Naive thymus-derived CD4-positive, alpha-beta T cell (primary cell): ENCODE results near the gene MARK2. TPM values are rescaled to one million over a fixed set of nuclear protein-coding genes. Genes with fewer than 3 reads are reported as not detected.

ENCODE experiments used
- ATAC-seq: fragments of 150-1000 bp; cut with Tn5 transposase; 2 replicates; pipeline ENCODE4 v1.10.0; 2021; ENCODE audit warnings: mild to moderate bottlenecking, moderate library complexity
- CTCF ChIA-PET: fragments of 350-600 bp; sonication (Branson Sonifier 250); formaldehyde crosslinking; loops from one replicate; lab custom pipeline; 2021; ENCODE audit warnings: antibody characterized with exemption; lab: Charles Lee
- POLR2A ChIA-PET: fragments of 350-600 bp; sonication (Branson Sonifier 250); formaldehyde crosslinking; loops from one replicate; lab custom pipeline; 2021; ENCODE audit warnings: antibody characterized with exemption, inconsistent platforms; lab: Charles Lee
- DNase-seq, 9 donors: peaks; one replicate each; pipeline versions ENCODE4 v3.0.0 to v3.0.0-alpha.2; 2020 to 2022; ENCODE audit warnings: mixed read lengths in 1 of 9
- H3K27ac ChIP-seq: one replicate; pipeline ENCODE4 v1.7.0; 2013; ENCODE audit warnings: mild to moderate bottlenecking, low read depth, low read length, moderate library complexity
- H3K27me3 ChIP-seq, 2 donors: one replicate each; pipeline ENCODE4 v1.7.0; 2013; ENCODE audit warnings: low read length in 2 of 2, mild to moderate bottlenecking in 2 of 2, moderate library complexity in 2 of 2; ENCODE audit not compliant: control insufficient read depth in 2 of 2, insufficient read depth in 2 of 2
- H3K36me3 ChIP-seq, 3 experiments: 1 replicate in 2 of 3; 2 replicates in 1 of 3; pipeline ENCODE4 v1.7.0; 2013; ENCODE audit warnings: low read length in 3 of 3, mild to moderate bottlenecking in 3 of 3, moderate library complexity in 1 of 3; ENCODE audit not compliant: insufficient read depth in 3 of 3, control insufficient read depth in 2 of 3
- H3K4me1 ChIP-seq, 2 donors: one replicate each; pipeline ENCODE4 v1.7.0; 2013; ENCODE audit warnings: low read length in 2 of 2, mild to moderate bottlenecking in 2 of 2, moderate library complexity in 1 of 2; ENCODE audit not compliant: control insufficient read depth in 2 of 2, insufficient read depth in 2 of 2
- H3K4me3 ChIP-seq: 2 replicates; pipeline ENCODE4 v1.7.0; 2013; ENCODE audit warnings: mild to moderate bottlenecking, low read length
- H3K9me3 ChIP-seq, 3 experiments: 1 replicate in 2 of 3; 2 replicates in 1 of 3; pipeline ENCODE4 v1.7.0; 2013; ENCODE audit warnings: low read length in 3 of 3; ENCODE audit not compliant: control insufficient read depth in 2 of 3
- H3K27ac Mint-ChIP-seq, 9 donors: one replicate each; pipeline ENCODE4 v1.8.0; 2020 to 2022; ENCODE audit warnings: mixed read lengths in 9 of 9, mild to moderate bottlenecking in 8 of 9, moderate library complexity in 5 of 9, inconsistent platforms in 2 of 9
- H3K27me3 Mint-ChIP-seq, 5 donors: one replicate each; pipeline ENCODE4 v1.8.0; 2021 to 2022; ENCODE audit warnings: mixed read lengths in 5 of 5, mild to moderate bottlenecking in 1 of 5
- H3K36me3 Mint-ChIP-seq, 5 donors: one replicate each; pipeline ENCODE4 v1.8.0; 2020 to 2022; ENCODE audit warnings: mixed read lengths in 5 of 5, mild to moderate bottlenecking in 3 of 5, inconsistent platforms in 1 of 5
- H3K4me1 Mint-ChIP-seq, 7 donors: one replicate each; pipeline ENCODE4 v1.8.0; 2020 to 2022; ENCODE audit warnings: mixed read lengths in 7 of 7, mild to moderate bottlenecking in 3 of 7, inconsistent platforms in 1 of 7
- H3K4me3 Mint-ChIP-seq, 10 donors: one replicate each; pipeline ENCODE4 v1.8.0; 2020 to 2022; ENCODE audit warnings: mild to moderate bottlenecking in 10 of 10, mixed read lengths in 10 of 10, moderate library complexity in 6 of 10, inconsistent platforms in 2 of 10
- H3K9me3 Mint-ChIP-seq, 11 donors: one replicate each; pipeline ENCODE4 v1.8.0; 2020 to 2022; ENCODE audit warnings: mixed read lengths in 11 of 11, mild to moderate bottlenecking in 4 of 11, inconsistent platforms in 1 of 11, moderate library complexity in 1 of 11
- intact Hi-C, 2 donors: fragments of 100-400 bp; cut with micrococcal nuclease; formaldehyde crosslinking; loops; one replicate each; pipeline ENCODE4 v1.15.1; 2023
- polyA plus RNA-seq, 2 donors: library from polyadenylated mRNA; unstranded; fragments of 300-500 nt; fragmentation: Illumina TruSeq; gene quantifications; one replicate each; pipeline ENCODE4 v1.2.3, GENCODE V29; 2021
- total RNA-seq, 6 experiments: library from RNA in 5 of 6; stranded (reverse) in 5 of 6; gene quantifications; 1 replicate in 5 of 6; 2 replicates in 1 of 6; pipeline ENCODE4 v1.2.3 and lab custom pipeline; 2021 to 2026

Gene MARK2
- total RNA-seq (10 to 100 TPM; 42.3 to 69.1 (median 56.8) TPM), polyA plus RNA-seq (10 to 100 TPM; 29.4 to 64.5 TPM), total RNA-seq (lab: John Stamatoyannopoulos, UW) (72.3 reads per million, percentile 79 among the genes with 10 or more reads in this experiment)

- DNase-seq, result peak; percentile 99 to 100 (median 99)
- peak within 1 kb of the TSS; percentile 74 to 97 (median 88) for H3K27ac Mint-ChIP-seq
- peaks cover 0 to 20% (median 6%) of the 10 kb centered on the region in 5 donors for H3K36me3 Mint-ChIP-seq
- POLR2A ChIA-PET, result interaction anchor here (0.8 to 4.2 kb wide), 21 partner anchors 24 to 983 kb away, joined by 3 to 32 read pairs (median 5); partner anchors contain the start of gene RCOR2
- peak within 1 kb of the TSS; percentile 87 for H3K4me3 ChIP-seq
- peaks cover 0 to 2% (median 0%) of the 10 kb centered on the region in 11 donors for H3K9me3 Mint-ChIP-seq
- H3K27me3 Mint-ChIP-seq, result no peaks in the 10 kb centered on the region
- H3K4me1 ChIP-seq, result peaks cover 32 to 35% of the 10 kb centered on the region in 2 donors
- peak within 1 kb of the TSS; percentile 86 to 99 (median 92) for H3K4me3 Mint-ChIP-seq
- peaks cover 44 to 57% (median 54%) of the 10 kb centered on the region in 7 donors for H3K4me1 Mint-ChIP-seq
- CTCF ChIA-PET, result interaction anchor here (0.7 to 5.7 kb wide), 14 partner anchors 24 to 112 kb away, joined by 3 to 148 read pairs (median 12); partner anchors contain the start of gene RCOR2
- peak within 1 kb of the TSS; percentile 94 for H3K27ac ChIP-seq
- intact Hi-C loops, result loop anchor here (1.0 to 5.0 kb wide), 16 partner anchors 26 to 1872 kb away; partner anchors contain the start of genes COX8A (in 2 of the 2), OTUB1 (in 2 of the 2), CATSPERZ (in 1 of the 2) and FTH1 (in 1 of the 2)
- ATAC-seq, result peak; percentile 93
- peaks cover 0 to 12% (median 0%) of the 10 kb centered on the region in 3 experiments for H3K36me3 ChIP-seq
- no peaks in the 10 kb centered on the region for H3K27me3 ChIP-seq
- H3K9me3 ChIP-seq, result no peaks in the 10 kb centered on the region
Measured at GRCh38 chr11:63838678-63839507, at the start of gene MARK2. TSS of gene MARK2 (plus strand) at chr11:63839110. CDS start at chr11:63839507, 397 bp downstream.

DNA sequence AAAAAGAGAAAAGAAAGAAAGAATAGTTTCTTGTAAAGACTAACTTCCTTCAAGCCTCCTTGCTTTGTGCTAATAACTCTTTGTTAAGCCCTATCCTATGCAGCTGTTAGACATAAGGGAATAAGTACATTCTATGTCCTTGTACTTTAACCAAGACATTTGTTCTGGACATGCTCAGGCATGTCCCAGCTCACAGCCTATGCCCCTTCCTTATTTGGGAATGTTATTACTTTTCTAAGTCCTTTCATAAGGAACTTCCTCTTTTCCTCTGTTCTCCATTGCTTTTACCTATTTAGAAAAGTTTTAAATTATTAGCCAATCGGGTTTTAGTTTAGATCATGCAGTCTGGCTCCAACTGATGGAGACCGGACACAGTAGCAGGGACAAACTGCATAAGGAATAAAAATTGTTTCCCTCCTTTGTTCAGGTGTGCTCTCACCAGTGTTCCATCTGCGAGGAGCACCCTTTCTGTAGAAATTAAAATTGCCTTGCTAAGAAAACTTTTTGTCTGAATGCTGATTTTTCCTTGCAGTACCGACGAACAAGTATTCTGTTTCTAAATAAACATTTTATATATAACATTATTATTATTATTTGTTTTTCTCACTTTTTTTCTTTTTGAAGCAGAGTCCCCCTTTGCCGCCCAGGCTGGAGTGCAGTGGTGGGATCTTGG lies 47.3 kb upstream of the MARK2 start:
- ATAC-seq, result no peak
- ChIA-PET POLR2A (no interaction called here), CTCF (no interaction called here)
- H3K36me3 Mint-ChIP-seq, result peaks cover 0 to 7% (median 0%) of the 10 kb centered on the region in 5 donors
- intact Hi-C loops, result no loop called here
- peaks cover 4 to 9% (median 6%) of the 10 kb centered on the region in 5 donors for H3K27me3 Mint-ChIP-seq
- peaks cover 0 to 8% (median 0%) of the 10 kb centered on the region in 7 donors for H3K4me1 Mint-ChIP-seq
- no peak for DNase-seq
- no peak overlapping the region for H3K4me3 Mint-ChIP-seq
- no peak overlapping the region for H3K27ac ChIP-seq
- no peak overlapping the region for H3K4me3 ChIP-seq
- no peaks in the 10 kb centered on the region for H3K36me3 ChIP-seq
- no peaks in the 10 kb centered on the region for H3K27me3 ChIP-seq
- H3K4me1 ChIP-seq, result no peaks in the 10 kb centered on the region
- peaks cover 0 to 33% (median 11%) of the 10 kb centered on the region in 11 donors for H3K9me3 Mint-ChIP-seq
- peaks cover 0 to 14% (median 0%) of the 10 kb centered on the region in 3 experiments for H3K9me3 ChIP-seq
- no peak overlapping the region for H3K27ac Mint-ChIP-seq

GRCh38 chr11:63793161-63793560 lies 45.7 kb upstream of the MARK2 start:
- no peak for DNase-seq
- intact Hi-C loops, result no loop called here
- Mint-ChIP-seq H3K27me3 (peaks cover 4 to 10% (median 6%) of the 10 kb centered on the region in 5 donors), H3K4me3 (no peak overlapping the region), H3K9me3 (peaks cover 0 to 33% (median 11%) of the 10 kb centered on the region in 11 donors), H3K4me1 (peaks cover 0 to 8% (median 0%) of the 10 kb centered on the region in 7 donors), H3K36me3 (peaks cover 0 to 7% (median 0%) of the 10 kb centered on the region in 5 donors), H3K27ac (no peak overlapping the region)
- POLR2A ChIA-PET, result no interaction called here
- CTCF ChIA-PET, result no interaction called here
- no peak for ATAC-seq
- Histone ChIP-seq H3K36me3 (no peaks in the 10 kb centered on the region), H3K27me3 (no peaks in the 10 kb centered on the region), H3K9me3 (peaks cover 0 to 14% (median 0%) of the 10 kb centered on the region in 3 experiments), H3K27ac (no peak overlapping the region), H3K4me1 (no peaks in the 10 kb centered on the region), H3K4me3 (no peak overlapping the region)

GRCh38 chr11:63795066-63795465 lies 43.8 kb upstream of the MARK2 start:
- H3K9me3 ChIP-seq, result peaks cover 0 to 14% (median 0%) of the 10 kb centered on the region in 3 experiments
- no peaks in the 10 kb centered on the region for H3K27me3 ChIP-seq
- intact Hi-C loops, result no loop called here
- no peak overlapping the region for H3K4me3 Mint-ChIP-seq
- peaks cover 0 to 29% (median 11%) of the 10 kb centered on the region in 11 donors for H3K9me3 Mint-ChIP-seq
- no peak for DNase-seq
- H3K36me3 Mint-ChIP-seq, result peaks cover 0 to 7% (median 0%) of the 10 kb centered on the region in 5 donors
- CTCF ChIA-PET, result interaction anchor here (0.7 kb wide), 1 partner anchor 772 kb away, joined by 5 read pairs; no protein-coding TSS in a partner anchor
- no peak overlapping the region for H3K4me3 ChIP-seq
- H3K36me3 ChIP-seq, result no peaks in the 10 kb centered on the region
- no peaks in the 10 kb centered on the region for H3K4me1 ChIP-seq
- H3K27me3 Mint-ChIP-seq, result peaks cover 4 to 15% (median 6%) of the 10 kb centered on the region in 5 donors
- ATAC-seq, result no peak
- peaks cover 0 to 4% (median 0%) of the 10 kb centered on the region in 7 donors for H3K4me1 Mint-ChIP-seq
- no peak overlapping the region for H3K27ac Mint-ChIP-seq
- POLR2A ChIA-PET, result interaction anchor here (0.7 kb wide), 1 partner anchor 133 kb away, joined by 3 read pairs; no protein-coding TSS in a partner anchor
- no peak overlapping the region for H3K27ac ChIP-seq

GRCh38 chr11:63800921-63801320 lies 38.0 kb upstream of the MARK2 start:
- POLR2A ChIA-PET, result interaction anchor here (0.6 kb wide), 1 partner anchor 8 kb away, joined by 3 read pairs; no protein-coding TSS in a partner anchor
- intact Hi-C loops, result no loop called here
- CTCF ChIA-PET, result interaction anchor here (0.8 kb wide), 1 partner anchor 35 kb away, joined by 3 read pairs; no protein-coding TSS in a partner anchor

More at GRCh38 chr11:63800921-63801320, 38.0 kb upstream of the MARK2 start:
- no peak for ATAC-seq
- no peak overlapping the region for H3K4me3 ChIP-seq
- no peak overlapping the region for H3K4me3 Mint-ChIP-seq
- peaks cover 4 to 16% (median 5%) of the 10 kb centered on the region in 5 donors for H3K27me3 Mint-ChIP-seq
- H3K27ac Mint-ChIP-seq, result peak overlapping the region in 1 of 9 donors; percentile 9
- no peaks in the 10 kb centered on the region for H3K36me3 ChIP-seq
- H3K36me3 Mint-ChIP-seq, result no peaks in the 10 kb centered on the region
- no peaks in the 10 kb centered on the region for H3K4me1 ChIP-seq
- H3K27ac ChIP-seq, result no peak overlapping the region
- H3K9me3 Mint-ChIP-seq, result peaks cover 0 to 2% (median 0%) of the 10 kb centered on the region in 11 donors
- peaks cover 0 to 2% (median 0%) of the 10 kb centered on the region in 7 donors for H3K4me1 Mint-ChIP-seq
- no peaks in the 10 kb centered on the region for H3K27me3 ChIP-seq
- H3K9me3 ChIP-seq, result no peaks in the 10 kb centered on the region
- DNase-seq, result no peak
